Thyroid gland (tissue), 4 donors: ENCODE results near the gene SMTN. TPM values are rescaled to one million over a fixed set of nuclear protein-coding genes. Genes with fewer than 3 reads are reported as not detected.

Experiments
- DNase-seq, 2 donors: peaks; one replicate each; pipeline ENCODE4 v3.0.0-alpha.2; 2019
- H3K27ac ChIP-seq, 3 donors: fragments of 200-600 bp; sonication (generic); 1 replicate in 2 of 3; 2 replicates in 1 of 3; pipeline ENCODE4 v1.5.1; 2016 to 2019; ENCODE audit warnings: mild to moderate bottlenecking in 1 of 3, moderate library complexity in 1 of 3
- H3K27me3 ChIP-seq: fragments of 200-600 bp; sonication (generic); one replicate; pipeline ENCODE4 v1.5.1; 2019
- H3K36me3 ChIP-seq, 2 donors: fragments of 200-600 bp; sonication (generic); one replicate each; pipeline ENCODE4 v1.5.1; 2016 to 2019
- H3K4me1 ChIP-seq, 2 donors: fragments of 200-600 bp; sonication (generic); one replicate each; pipeline ENCODE4 v1.5.1; 2017 to 2019
- H3K4me3 ChIP-seq, 3 donors: fragments of 200-600 bp; sonication (generic); replicated peaks in 1 of 3; 1 replicate in 2 of 3; 2 replicates in 1 of 3; pipeline ENCODE4 v1.5.1; 2016; ENCODE audit warnings: mild to moderate bottlenecking in 1 of 3
- H3K9me3 ChIP-seq: fragments of 200-600 bp; sonication (generic); one replicate; pipeline ENCODE4 v1.5.1; 2017
- POLR2A ChIP-seq, 2 donors: fragments of 450-650 bp; IDR thresholded peaks; one replicate each; pipeline ENCODE4 v1.6.1; 2017; ENCODE audit warnings: antibody characterized with exemption in 2 of 2, mild to moderate bottlenecking in 2 of 2, moderate library complexity in 1 of 2
- WGBS, 2 donors: methylation state at CpG; one replicate each; pipeline ENCODE4 v1.1.5; 2017; 5-methylcytosine and 5-hydroxymethylcytosine counted together
- intact Hi-C: fragments of 100-400 bp; cut with DNase I; formaldehyde crosslinking; loops from one replicate; pipeline ENCODE4 v1.15.1; 2023
- total RNA-seq, 4 donors: library from RNA; depleted of rRNA; stranded (reverse); fragments of >200 nt; gene quantifications; one replicate each; pipeline ENCODE4 v1.2.3, GENCODE V29; 2016
- TF ChIP-seq, protein P1 (sequence below), 6 experiments: fragments of 200-600 bp in 3 of 6; fragments of 450-650 bp in 3 of 6; sonication (generic) in 3 of 6; IDR thresholded peaks; one replicate each; pipeline ENCODE4 v1.5.1; 2016 to 2019; ENCODE audit warnings: antibody characterized with exemption in 6 of 6, mild to moderate bottlenecking in 2 of 6, inconsistent platforms in 1 of 6, moderate library complexity in 1 of 6

The SMTN gene
- total RNA-seq, 4 donors from 2014 or later = 46.2 to 60.3 (median 54.2) TPM

DNA sequence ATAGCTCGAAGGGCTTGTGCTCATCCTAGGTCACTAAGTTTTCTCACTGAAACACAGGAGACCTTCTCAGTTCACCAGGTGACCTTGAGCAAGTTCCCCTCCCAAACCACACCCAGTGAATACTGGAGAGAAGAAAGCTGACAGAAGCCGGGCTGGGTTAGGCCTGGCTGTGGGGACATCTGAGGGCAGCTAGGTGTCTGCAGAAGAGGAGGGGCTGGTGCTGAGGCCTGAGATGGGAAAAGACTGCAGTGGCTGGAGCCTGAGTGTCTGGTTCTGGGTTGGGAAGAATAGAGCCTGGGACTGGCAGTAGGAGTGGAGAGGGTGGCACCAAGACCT is 41.0 kb downstream of the SMTN start:
- H3K27ac ChIP-seq = peak overlapping the region; percentile 93 to 99 (median 94)
- peaks cover 40 to 41% of the 10 kb centered on the region in 2 donors for H3K4me1 ChIP-seq
- H3K27me3 ChIP-seq = no peaks in the 10 kb centered on the region
- intact Hi-C loops = no loop called here
- H3K36me3 ChIP-seq = no peaks in the 10 kb centered on the region
- whole genome bisulfite sequencing, 2 donors = 45 to 72% methylated on average over 2 of the region's 2 CpGs
- no peaks in the 10 kb centered on the region for H3K9me3 ChIP-seq
- no peak for DNase-seq
- no peak overlapping the region for H3K4me3 ChIP-seq
- TF ChIP-seq POLR2A (IDR thresholded peaks at IDR 0.05) = no peak
- TF ChIP-seq, protein P1, sequence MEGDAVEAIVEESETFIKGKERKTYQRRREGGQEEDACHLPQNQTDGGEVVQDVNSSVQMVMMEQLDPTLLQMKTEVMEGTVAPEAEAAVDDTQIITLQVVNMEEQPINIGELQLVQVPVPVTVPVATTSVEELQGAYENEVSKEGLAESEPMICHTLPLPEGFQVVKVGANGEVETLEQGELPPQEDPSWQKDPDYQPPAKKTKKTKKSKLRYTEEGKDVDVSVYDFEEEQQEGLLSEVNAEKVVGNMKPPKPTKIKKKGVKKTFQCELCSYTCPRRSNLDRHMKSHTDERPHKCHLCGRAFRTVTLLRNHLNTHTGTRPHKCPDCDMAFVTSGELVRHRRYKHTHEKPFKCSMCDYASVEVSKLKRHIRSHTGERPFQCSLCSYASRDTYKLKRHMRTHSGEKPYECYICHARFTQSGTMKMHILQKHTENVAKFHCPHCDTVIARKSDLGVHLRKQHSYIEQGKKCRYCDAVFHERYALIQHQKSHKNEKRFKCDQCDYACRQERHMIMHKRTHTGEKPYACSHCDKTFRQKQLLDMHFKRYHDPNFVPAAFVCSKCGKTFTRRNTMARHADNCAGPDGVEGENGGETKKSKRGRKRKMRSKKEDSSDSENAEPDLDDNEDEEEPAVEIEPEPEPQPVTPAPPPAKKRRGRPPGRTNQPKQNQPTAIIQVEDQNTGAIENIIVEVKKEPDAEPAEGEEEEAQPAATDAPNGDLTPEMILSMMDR (IDR thresholded peaks at IDR 0.05) = no peak

DNA sequence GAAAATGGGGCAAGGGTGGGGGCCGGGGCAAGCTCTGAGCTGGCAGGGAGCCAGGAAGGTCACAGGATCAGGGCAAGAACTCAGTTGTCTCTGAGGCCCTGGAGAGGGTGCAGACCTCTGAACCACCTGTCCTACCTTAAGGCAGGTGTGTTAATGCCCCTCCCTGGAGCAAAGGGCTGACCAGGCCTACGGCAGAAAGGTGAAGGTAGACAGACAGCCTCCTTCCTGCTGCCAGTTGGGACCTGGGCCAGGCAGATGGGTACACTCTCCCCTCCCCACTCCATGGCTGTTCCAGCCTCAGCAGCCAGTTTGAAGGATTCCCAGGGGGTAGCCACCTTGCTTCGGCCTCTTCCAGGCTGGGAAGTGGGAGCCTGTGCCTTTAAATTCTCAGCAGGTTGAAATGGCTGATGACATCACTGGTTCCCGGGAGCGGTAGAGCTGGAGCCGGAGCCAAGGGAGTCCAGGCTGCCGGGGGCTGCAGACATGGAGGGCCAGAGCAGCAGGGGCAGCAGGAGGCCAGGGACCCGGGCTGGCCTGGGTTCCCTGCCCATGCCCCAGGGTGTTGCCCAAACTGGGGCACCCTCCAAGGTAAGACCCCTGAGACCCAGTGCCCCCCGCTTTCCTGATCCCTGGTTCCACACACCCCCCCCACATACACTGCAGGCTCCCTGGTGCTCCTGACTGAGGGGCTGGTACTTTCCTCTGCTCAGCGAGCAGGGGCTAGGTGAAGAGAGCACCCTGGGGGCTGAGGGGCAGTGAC is 41.6 kb downstream of the SMTN start, which contains the start of gene INPP5J:
Gene INPP5J (plus strand): TSS at position 435 of the 760 bp plus-strand sequence. CDS start 49 bp downstream, at position 484.
- Histone ChIP-seq H3K4me3 (peak within 1 kb of the TSS; percentile 56 to 86 (median 83)), H3K9me3 (no peaks in the 10 kb centered on the region), H3K27ac (peak within 1 kb of the TSS; percentile 93 to 99 (median 94)), H3K36me3 (no peaks in the 10 kb centered on the region), H3K4me1 (peaks cover 45 to 47% of the 10 kb centered on the region in 2 donors), H3K27me3 (no peaks in the 10 kb centered on the region)
- peak; percentile 83 to 86 for DNase-seq
- TF ChIP-seq, protein P1 (IDR thresholded peaks at IDR 0.05) = no peak
- peak; percentile 86 to 97 for TF ChIP-seq POLR2A (IDR thresholded peaks at IDR 0.05)
- 4 to 23% methylated on average over 3 to 5 of the region's 10 CpGs for WGBS, 2 donors
- intact Hi-C loops = no loop called here

DNA sequence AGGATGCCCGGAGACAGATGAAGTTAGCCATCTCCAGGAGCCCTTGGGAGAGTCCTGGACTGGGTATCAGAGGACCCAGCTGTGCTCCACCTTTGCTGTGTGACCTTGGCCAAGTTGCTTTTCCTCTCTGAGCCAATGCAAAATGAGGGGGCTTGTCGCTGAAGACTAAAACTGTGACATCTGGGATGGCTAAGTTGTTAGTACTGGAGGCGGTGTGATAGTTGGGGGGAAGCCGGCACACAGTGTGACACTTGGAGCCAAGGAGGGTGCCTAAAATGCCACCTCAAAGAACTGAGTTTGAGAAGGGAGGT is 42.1 kb downstream of the SMTN start:
- intact Hi-C loops = no loop called here
- TF ChIP-seq POLR2A (IDR thresholded peaks at IDR 0.05) = no peak
- TF ChIP-seq, protein P1 (IDR thresholded peaks at IDR 0.05) = no peak
- Histone ChIP-seq H3K4me1 (peaks cover 51 to 52% of the 10 kb centered on the region in 2 donors), H3K9me3 (no peaks in the 10 kb centered on the region), H3K36me3 (peaks cover 0 to 4% of the 10 kb centered on the region in 2 donors), H3K4me3 (peak overlapping the region; percentile 56 to 86 (median 83)), H3K27me3 (no peaks in the 10 kb centered on the region), H3K27ac (peak overlapping the region; percentile 93 to 99 (median 94))
- no peak for DNase-seq
- WGBS, 2 donors = 55 to 60% methylated on average over 3 of the region's 4 CpGs

DNA sequence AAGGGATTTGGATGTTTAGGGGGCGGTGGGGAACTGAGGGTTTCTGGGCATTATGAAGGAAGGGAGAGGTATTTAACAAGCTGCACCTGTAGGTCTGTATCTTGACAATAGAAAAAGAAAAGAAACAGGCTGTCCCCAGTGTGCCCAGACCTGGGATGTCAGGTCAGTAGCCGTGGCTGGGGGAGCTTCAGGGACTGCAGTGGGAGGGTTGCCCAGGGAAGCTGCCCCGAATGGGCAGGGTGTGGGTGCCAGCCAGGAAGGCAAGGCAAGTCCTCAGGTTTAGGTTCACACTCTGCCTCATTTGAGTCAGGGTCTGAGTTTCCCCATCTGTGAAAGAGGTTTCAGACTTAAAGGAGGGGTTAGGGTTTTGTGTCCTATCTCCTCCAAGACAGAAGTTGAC is 43.2 kb downstream of the SMTN start:
- 41 to 53% methylated on average over 3 of the region's 3 CpGs for WGBS, 2 donors
- Histone ChIP-seq H3K4me1 (peaks cover 56 to 57% of the 10 kb centered on the region in 2 donors), H3K27ac (peak overlapping the region; percentile 93 to 99 (median 94)), H3K4me3 (peak overlapping the region; percentile 56 to 86 (median 83)), H3K9me3 (no peaks in the 10 kb centered on the region), H3K36me3 (peaks cover 0 to 8% of the 10 kb centered on the region in 2 donors), H3K27me3 (no peaks in the 10 kb centered on the region)
- TF ChIP-seq, protein P1 (IDR thresholded peaks at IDR 0.05) = no peak
- TF ChIP-seq POLR2A (IDR thresholded peaks at IDR 0.05) = no peak
- DNase-seq = no peak
- intact Hi-C loops = no loop called here

DNA sequence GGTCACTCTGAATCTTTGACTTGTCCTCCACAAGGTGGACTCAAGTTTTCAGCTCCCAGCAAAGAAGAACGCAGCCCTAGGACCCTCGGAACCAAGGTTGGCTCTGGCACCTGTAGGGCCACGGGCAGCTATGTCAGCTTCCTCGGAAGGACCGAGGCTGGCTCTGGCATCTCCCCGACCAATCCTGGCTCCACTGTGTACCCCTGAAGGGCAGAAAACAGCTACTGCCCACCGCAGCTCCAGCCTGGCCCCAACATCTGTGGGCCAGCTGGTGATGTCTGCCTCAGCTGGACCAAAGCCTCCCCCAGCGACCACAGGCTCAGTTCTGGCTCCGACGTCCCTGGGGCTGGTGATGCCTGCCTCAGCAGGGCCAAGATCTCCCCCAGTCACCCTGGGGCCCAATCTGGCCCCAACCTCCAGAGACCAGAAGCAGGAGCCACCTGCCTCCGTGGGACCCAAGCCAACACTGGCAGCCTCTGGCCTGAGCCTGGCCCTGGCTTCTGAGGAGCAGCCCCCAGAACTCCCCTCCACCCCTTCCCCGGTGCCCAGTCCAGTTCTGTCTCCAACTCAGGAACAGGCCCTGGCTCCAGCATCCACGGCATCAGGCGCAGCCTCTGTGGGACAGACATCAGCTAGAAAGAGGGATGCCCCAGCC is 43.8 kb downstream of the SMTN start:
- Histone ChIP-seq H3K4me1 (peaks cover 61% of the 10 kb centered on the region in 2 donors), H3K27me3 (no peaks in the 10 kb centered on the region), H3K4me3 (peak overlapping the region in 1 of 3 donors; percentile 86), H3K27ac (peak overlapping the region; percentile 93 to 99 (median 94)), H3K9me3 (no peaks in the 10 kb centered on the region), H3K36me3 (peaks cover 0 to 8% of the 10 kb centered on the region in 2 donors)
- intact Hi-C loops = no loop called here
- 47 to 69% methylated on average over 5 to 7 of the region's 14 CpGs for WGBS, 2 donors
- DNase-seq = peak in 1 of 2 donors; percentile 55
- TF ChIP-seq, protein P1 (IDR thresholded peaks at IDR 0.05) = no peak
- no peak for TF ChIP-seq POLR2A (IDR thresholded peaks at IDR 0.05)
